Measurements from ENCODE around the gene NCBP2.
"Not testable (repeated sequence)": the region's sequence is repeated elsewhere in the genome, so short reads cannot be mapped to it uniquely, and the experiment has no call there.

Gene NCBP2

GRCh38 chr3:196949750-196950149, 7.4 kb upstream of the NCBP2 start:
- in situ Hi-C loops (cut with MboI; ENCODE audit: low sequenced_read_pairs, unreplicated experiment) = no loop called here
- no peak for DNase-seq (ENCODE audit: low spot score)
- no peak for TF ChIP-seq CTCF (IDR thresholded peaks at IDR 0.05; ENCODE audit: borderline replicate concordance, control extremely low read depth, extremely low read depth, insufficient read depth, missing control alignments)

GRCh38 chr3:196949285-196949619, 6.9 kb upstream of the NCBP2 start:
- no peak for DNase-seq (ENCODE audit: low spot score)
- no peak for TF ChIP-seq CTCF (IDR thresholded peaks at IDR 0.05; ENCODE audit: borderline replicate concordance, control extremely low read depth, extremely low read depth, insufficient read depth, missing control alignments)
- in situ Hi-C loops (cut with MboI; ENCODE audit: low sequenced_read_pairs, unreplicated experiment) = no loop called here

DNA sequence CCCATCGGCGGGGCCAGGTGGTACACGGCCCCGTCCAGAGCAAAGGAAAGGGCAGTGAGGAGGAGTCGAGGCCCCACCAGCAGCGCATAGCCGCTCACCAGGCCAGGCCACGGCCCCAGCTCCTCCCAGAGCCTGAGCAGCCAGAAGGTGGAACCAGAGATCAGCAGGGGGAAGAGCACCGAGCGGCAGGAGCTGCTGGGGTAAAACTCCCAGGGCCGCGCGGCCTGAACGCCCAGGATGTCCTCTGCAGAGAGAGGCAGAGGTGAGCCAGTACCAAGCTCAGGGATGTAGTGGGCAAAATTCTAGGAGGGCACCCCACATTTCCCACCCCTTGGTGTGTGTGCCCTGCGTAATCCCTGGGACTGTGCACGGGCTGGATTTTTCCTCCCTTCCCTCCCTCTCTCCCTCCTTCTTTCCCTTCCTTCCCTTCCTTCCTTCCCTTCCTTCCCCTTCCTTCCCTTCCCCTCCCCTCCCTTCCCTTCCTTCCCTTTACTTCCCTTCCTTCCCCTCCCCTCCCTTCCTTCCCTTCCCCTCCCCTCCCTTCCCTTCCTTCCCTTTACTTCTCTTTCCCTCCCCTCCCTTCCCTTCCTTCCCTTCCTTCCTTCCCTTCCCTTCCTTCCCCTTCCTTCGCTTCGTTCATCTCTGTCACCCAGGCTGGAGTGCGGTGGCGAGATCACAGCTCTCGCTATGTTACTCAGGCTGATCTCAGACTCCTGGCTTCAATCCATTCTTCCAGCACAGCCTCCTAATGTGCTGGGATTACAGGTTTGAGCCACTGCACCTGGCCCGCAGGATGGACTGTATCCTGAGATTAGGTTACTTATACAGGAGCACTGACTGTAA, 6.3 kb upstream of the NCBP2 start:
- DNase-seq (ENCODE audit: low spot score) = peak; percentile 39
- in situ Hi-C loops (cut with MboI; ENCODE audit: low sequenced_read_pairs, unreplicated experiment) = no loop called here
- no peak for TF ChIP-seq CTCF (IDR thresholded peaks at IDR 0.05; ENCODE audit: borderline replicate concordance, control extremely low read depth, extremely low read depth, insufficient read depth, missing control alignments)

DNA sequence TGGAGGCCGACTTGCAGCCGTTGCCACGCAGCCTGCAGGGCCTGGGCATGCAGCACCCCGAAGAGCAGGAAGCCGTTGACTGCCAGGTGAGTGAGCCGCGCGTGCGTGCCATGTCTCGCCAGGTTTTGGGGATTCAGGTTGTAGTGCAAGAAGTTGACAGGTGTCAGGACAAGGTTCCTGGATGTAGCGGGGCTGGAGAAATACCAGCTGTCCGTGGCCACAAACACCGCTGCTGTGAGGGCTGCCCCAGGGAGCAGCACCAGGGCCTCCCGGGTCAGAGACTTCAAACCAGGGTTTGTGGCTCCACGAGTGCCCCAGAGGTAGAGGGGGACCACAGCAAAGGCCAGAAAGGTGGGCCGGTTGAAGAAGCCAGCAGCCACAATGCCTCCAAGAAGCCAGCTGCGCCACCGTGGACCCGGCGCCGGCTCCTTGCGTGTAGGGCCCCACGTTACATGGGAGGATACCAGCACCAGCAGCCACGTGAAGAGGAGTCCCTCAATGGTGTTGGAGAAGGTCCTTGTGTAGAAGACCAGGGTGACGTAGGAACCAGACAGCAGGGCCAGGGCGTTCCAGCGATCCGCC, 5.6 kb upstream of the NCBP2 start:
- DNase-seq (ENCODE audit: low spot score) = no peak
- in situ Hi-C loops (cut with MboI; ENCODE audit: low sequenced_read_pairs, unreplicated experiment) = no loop called here
- no peak for TF ChIP-seq CTCF (IDR thresholded peaks at IDR 0.05; ENCODE audit: borderline replicate concordance, control extremely low read depth, extremely low read depth, insufficient read depth, missing control alignments)

DNA sequence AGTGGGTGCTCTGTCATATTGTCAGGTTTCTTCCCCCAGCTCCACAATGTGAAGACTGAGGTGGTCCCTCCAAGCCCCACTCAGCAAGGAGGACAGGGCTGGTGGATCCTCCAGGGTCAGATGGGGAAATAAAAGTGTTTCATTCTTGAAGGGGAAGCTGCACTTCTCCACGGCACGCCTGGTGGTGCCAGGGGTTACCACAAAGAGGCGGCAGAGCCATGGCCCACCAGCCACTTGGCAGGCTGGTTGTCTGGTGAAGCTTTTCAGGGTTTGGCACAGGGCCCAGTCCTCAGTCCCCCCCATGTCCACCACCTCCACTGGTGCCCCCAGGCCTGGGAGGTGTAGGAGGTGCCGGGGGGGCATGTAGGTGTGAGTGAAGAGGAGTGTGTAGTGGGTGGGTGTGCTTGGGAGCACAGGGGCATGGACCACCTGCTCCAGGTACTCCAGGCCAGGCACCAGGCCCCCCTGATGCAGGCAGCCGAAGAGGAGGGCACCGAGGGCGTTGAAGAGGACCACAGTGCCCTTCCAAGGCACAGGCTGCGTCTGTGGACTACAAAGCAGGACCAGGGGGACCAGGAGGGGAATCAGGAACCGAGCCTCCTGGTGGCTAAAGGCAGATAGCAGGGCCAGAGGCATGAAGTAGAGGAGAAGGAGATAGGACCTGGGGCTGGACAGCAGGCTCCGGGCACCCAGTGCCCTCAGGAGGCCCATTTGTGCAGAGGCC, 5.0 kb upstream of the NCBP2 start:
- no peak for DNase-seq (ENCODE audit: low spot score)
- no peak for TF ChIP-seq CTCF (IDR thresholded peaks at IDR 0.05; ENCODE audit: borderline replicate concordance, control extremely low read depth, extremely low read depth, insufficient read depth, missing control alignments)
- in situ Hi-C loops (cut with MboI; ENCODE audit: low sequenced_read_pairs, unreplicated experiment) = no loop called here

GRCh38 chr3:196944037-196944790, 1.9 kb upstream of the NCBP2 start:
- in situ Hi-C loops (cut with MboI; ENCODE audit: low sequenced_read_pairs, unreplicated experiment); DNase-seq (ENCODE audit: low spot score): not testable (repeated sequence)
